22Rv1 (cell line): Measurements from ENCODE around the gene SIGLECL1.

Experiments
- H3K27ac ChIP-seq: fragments of 450-650 bp; 2 replicates; pipeline ENCODE4 v1.5.1; 2017
- ZFX ChIP-seq: fragments of 450-650 bp; IDR thresholded peaks from 2 replicates; pipeline ENCODE4 v1.6.1; 2017; ENCODE audit warnings: antibody characterized with exemption, borderline replicate concordance
- TF ChIP-seq, protein P1 (sequence below): fragments of 450-650 bp; IDR thresholded peaks from 2 replicates; pipeline ENCODE4 v1.5.1; 2017; ENCODE audit warnings: mild to moderate bottlenecking

The SIGLECL1 gene

DNA sequence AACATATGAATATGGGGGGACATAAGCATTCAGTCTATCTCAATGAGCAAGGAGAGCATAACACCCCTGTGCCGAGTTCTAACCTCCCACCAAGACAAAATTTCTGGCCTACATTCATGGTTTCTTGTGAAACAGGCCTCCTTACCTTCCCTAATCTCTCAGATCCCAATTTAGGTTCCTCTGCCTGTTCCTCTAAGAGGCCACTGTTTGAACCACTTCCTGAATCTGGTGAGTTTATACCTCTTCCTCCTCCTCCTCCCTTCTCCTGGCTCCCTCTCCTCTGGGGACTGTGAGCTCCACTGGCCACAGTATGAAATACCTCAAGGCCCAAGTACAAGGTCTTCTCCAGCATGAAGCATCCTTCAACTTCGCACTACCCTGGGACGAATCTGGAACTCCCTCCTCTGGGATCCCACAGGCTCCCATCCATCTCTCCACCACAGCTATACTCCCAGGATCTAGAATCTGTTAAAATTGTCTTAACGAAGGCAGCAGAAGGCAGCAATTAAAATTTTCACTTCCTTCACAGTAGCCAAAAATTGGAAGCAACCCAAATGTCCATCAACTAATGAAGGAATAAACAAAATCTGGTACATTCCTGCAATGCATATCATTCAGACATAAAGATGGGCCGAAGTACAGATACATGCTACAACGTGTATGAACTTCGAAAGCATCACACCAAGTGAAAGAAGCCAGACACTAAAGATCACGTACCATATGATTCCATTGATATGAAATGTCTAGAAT is 7.8 kb upstream of the SIGLECL1 start:
- TF ChIP-seq, protein P1, sequence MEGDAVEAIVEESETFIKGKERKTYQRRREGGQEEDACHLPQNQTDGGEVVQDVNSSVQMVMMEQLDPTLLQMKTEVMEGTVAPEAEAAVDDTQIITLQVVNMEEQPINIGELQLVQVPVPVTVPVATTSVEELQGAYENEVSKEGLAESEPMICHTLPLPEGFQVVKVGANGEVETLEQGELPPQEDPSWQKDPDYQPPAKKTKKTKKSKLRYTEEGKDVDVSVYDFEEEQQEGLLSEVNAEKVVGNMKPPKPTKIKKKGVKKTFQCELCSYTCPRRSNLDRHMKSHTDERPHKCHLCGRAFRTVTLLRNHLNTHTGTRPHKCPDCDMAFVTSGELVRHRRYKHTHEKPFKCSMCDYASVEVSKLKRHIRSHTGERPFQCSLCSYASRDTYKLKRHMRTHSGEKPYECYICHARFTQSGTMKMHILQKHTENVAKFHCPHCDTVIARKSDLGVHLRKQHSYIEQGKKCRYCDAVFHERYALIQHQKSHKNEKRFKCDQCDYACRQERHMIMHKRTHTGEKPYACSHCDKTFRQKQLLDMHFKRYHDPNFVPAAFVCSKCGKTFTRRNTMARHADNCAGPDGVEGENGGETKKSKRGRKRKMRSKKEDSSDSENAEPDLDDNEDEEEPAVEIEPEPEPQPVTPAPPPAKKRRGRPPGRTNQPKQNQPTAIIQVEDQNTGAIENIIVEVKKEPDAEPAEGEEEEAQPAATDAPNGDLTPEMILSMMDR, result no peak
- TF ChIP-seq ZFX, result no peak
- H3K27ac ChIP-seq, result no peak overlapping the region

DNA sequence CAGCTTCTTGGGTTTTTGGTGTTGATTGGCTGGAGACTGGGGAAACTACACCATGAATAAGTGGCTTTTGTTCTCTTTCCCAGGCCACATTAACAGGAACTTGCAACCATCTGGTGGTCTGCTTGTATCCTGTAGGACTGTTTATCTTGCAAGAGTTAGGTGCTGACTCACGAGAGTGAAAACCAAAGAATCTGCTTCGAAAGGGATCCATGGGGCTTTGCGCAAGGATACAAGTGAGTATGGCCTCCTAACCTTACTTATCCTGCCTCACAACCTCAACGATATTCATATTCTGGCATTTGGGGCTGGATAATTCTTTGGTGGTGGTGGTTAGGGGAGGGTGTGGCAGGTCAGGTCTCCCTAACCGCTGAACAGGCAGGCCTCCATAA is 4.7 kb upstream of the SIGLECL1 start:
- no peak overlapping the region for H3K27ac ChIP-seq
- no peak for TF ChIP-seq ZFX
- TF ChIP-seq, protein P1, result no peak

DNA sequence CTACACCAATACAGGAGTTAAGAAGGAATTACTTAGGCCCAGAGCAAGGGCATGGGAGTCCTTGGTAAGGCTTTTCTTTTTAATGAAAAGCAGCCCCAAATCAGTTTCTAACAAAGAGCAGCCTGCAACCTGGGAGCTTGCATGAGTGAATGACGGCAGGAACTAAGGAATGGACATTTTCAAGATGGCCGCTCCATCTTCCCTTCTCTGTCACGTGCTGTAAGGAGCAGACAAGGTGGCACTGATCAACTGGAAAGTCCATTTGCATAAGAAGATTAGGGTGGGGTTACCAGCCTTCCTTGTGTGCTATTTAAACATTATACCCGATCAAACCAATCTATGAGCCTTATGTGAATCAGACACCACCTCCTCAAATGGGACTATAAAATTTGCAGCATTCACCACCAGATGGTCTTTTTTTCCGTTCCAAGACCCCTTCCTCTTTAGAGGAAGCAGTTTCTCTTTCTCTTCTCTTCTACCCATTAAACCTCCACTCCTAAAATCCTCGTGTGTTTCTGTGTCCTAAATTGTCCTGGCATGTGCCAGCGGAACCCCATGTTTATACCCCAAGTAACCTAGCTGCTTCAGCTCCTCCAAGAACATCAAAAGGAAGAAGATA is 2.8 kb upstream of the SIGLECL1 start:
- no peak for TF ChIP-seq ZFX
- TF ChIP-seq, protein P1, result no peak
- no peak overlapping the region for H3K27ac ChIP-seq

DNA sequence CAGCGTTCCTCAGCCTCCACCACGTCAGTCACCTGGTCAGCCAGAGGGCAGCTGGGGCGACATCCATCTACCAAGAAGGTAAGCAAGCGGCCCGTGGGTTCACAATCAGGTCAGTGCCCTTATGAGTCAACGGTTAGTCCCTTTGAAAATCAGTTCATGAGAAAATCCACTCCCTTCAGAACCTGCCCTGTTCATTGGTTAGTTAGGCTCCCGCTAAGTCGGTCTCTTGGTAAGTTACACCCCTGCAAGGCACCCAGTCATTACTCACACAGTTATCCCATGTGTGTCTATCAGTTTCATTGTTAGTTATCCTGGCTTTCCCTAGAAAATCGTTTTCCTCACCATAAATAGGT is 564 bp downstream of the SIGLECL1 start:
- no peak overlapping the region for H3K27ac ChIP-seq
- no peak for TF ChIP-seq ZFX
- TF ChIP-seq, protein P1, result no peak

DNA sequence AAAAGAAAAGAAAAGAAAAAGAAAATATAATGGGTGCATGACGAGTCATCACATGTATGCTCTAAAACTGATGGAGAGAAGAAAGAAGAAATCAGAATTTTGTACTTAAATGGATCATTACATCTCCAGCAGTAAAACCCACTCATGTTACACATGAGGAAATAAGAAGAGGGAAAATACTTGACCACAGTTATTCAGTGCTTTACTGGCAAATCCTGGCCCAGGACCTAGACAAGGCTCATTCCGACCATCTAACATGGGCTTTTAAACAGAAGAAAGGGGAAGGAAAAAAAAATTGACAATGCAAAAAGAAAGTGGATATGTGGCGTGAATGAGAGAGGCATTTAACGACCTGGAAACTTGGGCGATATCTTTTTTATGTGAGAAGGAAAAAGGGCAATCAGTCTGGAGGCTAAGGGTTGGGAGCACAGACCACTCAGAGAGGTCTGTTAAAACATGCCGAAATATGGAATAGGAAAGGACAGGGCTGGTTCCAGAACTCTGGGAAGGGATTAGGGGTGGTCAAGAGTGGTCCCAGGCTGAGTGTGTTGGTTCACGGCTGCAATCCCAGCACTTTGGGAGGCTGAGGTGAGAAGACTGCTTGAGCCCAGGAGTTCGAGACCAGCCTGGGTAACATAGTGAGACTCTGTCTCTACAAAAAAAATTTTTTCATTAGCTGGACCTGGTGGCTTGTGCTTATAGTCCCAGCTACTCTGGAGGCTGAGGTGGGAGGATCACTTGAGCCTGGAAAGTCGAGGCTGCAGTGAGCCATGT is 1.6 kb downstream of the SIGLECL1 start:
- TF ChIP-seq, protein P1, result no peak
- TF ChIP-seq ZFX, result no peak
- no peak overlapping the region for H3K27ac ChIP-seq

DNA sequence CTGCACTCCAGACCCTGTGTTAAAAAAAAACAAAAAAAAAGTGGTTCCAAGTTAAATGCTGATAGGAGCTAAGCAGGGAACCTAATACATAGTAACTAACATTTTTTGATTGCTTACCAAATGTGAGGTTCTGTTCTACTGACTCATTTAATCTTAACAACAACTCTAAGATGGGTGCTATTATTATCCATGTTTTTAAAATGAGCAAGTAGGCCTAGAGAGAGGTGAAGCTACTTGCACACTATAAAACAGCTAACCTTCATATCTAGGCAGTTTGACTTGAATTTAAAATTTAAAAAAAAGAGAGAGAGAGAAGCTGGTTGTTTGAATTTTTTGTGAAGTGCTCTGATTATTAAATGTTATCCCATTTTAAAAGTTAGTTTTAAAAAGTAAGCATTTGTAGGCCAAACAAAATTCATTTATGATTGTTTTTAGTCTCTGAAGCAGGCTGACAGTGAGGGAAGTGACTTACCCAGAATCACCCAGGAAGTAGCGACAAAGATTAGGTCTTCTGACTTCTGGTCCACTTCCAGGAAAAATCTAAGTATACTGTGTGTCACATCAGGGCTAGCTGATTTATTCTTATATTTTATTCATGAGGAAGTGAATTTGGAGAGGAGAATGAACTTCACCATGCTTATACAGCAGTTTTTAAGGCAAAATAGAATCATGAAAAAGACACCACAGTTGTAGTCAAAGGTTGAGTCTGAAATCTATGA is 2.4 kb downstream of the SIGLECL1 start:
- TF ChIP-seq, protein P1, result no peak
- no peak for TF ChIP-seq ZFX
- H3K27ac ChIP-seq, result no peak overlapping the region
